ENCODE measurements around the gene ACSL1. TPM values are rescaled to one million over a fixed set of nuclear protein-coding genes. Genes with fewer than 3 reads are reported as not detected.

Gene ACSL1
- total RNA-seq, 2 donors from 2014 or later: 23.3 to 80.4 TPM

DNA sequence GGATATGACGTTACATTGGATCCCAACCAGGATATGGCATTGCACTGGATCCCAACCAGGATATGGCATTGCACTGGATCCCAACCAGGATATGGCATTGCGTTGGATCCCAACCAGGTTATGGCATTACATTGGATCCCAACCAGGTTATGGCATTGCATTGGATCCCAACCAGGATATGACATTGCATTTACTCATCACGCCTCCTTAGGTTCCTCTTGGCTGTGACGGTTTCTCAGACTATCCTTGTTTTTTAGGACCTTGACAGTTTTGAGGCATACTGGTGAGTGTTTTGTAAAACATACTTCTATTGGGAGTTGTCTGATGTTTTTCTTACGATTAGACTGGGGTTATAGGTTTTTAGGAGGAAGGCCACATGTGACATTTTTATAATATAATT, 5.4 kb upstream of the ACSL1 start:
- no peaks in the 10 kb centered on the region for H3K9me3 ChIP-seq
- no peak for TF ChIP-seq CTCF (IDR thresholded peaks at IDR 0.05)
- no peaks in the 10 kb centered on the region for H3K36me3 ChIP-seq
- no peak for DNase-seq
- intact Hi-C loops (cut with DNase I): no loop called here
- no peak overlapping the region for H3K27ac ChIP-seq
- H3K4me1 ChIP-seq: no peaks in the 10 kb centered on the region
- no peak overlapping the region for H3K9ac ChIP-seq (ENCODE audit: low read depth in 2 of 2, low read length in 2 of 2)
- H3K4me3 ChIP-seq: no peak overlapping the region
- H3K27me3 ChIP-seq: no peaks in the 10 kb centered on the region

DNA sequence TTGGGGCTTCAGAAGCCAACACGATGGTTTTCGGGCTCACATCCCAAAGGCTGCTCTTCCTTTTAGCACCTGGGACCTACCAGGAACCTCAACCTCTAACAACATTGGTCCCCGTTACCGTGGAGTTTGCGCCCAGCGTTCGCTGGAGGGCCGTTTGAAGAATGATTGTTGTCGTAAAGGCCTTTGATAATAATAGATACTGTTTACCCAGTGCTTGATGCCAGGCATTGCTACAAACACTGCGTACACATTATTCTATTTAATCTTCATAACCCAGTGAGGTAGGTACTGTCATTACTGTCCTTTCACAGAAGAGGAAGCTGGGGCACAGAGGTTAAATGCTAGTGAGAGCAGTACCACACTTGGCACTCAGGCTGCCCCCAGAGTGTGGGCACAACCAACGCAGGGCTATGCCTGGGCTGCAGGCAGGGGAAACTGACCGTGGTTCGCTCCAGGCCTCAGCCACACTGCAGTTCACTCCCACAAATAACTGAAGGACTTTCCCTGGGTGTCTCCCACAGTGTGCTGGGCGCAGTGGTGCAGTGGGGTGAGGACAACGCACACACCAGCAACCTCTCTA, 1.0 kb upstream of the ACSL1 start:
- no peaks in the 10 kb centered on the region for H3K4me1 ChIP-seq
- no peak overlapping the region for H3K27ac ChIP-seq
- H3K36me3 ChIP-seq: no peaks in the 10 kb centered on the region
- H3K27me3 ChIP-seq: no peaks in the 10 kb centered on the region
- H3K4me3 ChIP-seq: peak overlapping the region; percentile 64
- no peaks in the 10 kb centered on the region for H3K9me3 ChIP-seq
- intact Hi-C loops (cut with DNase I): no loop called here
- DNase-seq: no peak
- no peak for TF ChIP-seq CTCF (IDR thresholded peaks at IDR 0.05)
- H3K9ac ChIP-seq (ENCODE audit: low read depth in 2 of 2, low read length in 2 of 2): peak overlapping the region; percentile 58 to 70

DNA sequence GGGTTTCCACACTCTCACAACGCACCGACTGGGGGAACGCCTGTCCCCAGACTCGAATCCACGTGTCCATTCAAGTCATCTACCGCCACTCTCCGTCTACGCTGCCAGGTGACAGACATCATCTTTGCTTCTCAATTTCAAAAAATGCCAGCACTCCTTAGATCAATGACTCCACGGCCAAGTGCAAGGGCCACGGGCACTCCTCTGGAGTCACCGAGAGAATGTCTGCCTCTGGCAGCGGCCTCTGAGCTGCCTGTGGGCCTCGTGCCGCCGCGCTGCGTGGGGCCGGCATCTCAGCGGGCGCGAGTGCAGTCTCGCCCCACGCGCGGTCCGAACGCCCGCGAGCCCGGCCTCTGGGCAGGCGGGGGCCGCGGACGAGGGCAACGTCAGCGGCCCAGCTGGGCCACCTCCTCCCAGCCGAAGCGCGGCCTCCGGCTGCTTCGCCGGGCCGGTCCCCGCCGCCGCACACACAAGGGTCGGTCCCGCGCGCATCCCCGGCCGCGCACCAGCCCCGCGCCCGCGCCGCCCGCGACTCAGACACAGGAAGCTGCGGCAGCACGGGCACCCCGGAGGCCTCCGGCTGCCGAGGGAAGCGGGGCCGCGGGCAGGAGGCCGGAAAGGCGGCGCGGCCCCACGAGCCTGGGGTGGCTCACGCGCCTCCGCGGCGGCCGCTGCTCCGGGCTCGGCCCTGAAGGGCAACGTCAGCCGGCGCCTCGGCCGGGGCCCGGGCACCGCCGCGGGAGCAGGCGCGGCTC, 450 bp downstream of the ACSL1 start:
- H3K27me3 ChIP-seq: no peaks in the 10 kb centered on the region
- no peaks in the 10 kb centered on the region for H3K36me3 ChIP-seq
- H3K9ac ChIP-seq (ENCODE audit: low read depth in 2 of 2, low read length in 2 of 2): peak overlapping the region; percentile 55 to 87
- no peak for TF ChIP-seq CTCF (IDR thresholded peaks at IDR 0.05)
- no peaks in the 10 kb centered on the region for H3K4me1 ChIP-seq
- no peaks in the 10 kb centered on the region for H3K9me3 ChIP-seq
- H3K4me3 ChIP-seq: peak overlapping the region; percentile 64
- intact Hi-C loops (cut with DNase I): no loop called here
- DNase-seq: no peak
- no peak overlapping the region for H3K27ac ChIP-seq

GRCh38 chr4:184824776-184825084, 1.0 kb downstream of the ACSL1 start:
- Histone ChIP-seq H3K36me3 (no peaks in the 10 kb centered on the region), H3K27ac (no peak overlapping the region), H3K4me1 (no peaks in the 10 kb centered on the region), H3K4me3 (peak overlapping the region; percentile 64), H3K9ac (ENCODE audit: low read depth in 2 of 2, low read length in 2 of 2) (peak overlapping the region in 1 of 2 donors; percentile 55), H3K27me3 (no peaks in the 10 kb centered on the region), H3K9me3 (no peaks in the 10 kb centered on the region)
- no peak for TF ChIP-seq CTCF (IDR thresholded peaks at IDR 0.05)
- intact Hi-C loops (cut with DNase I): no loop called here
- DNase-seq: no peak

GRCh38 chr4:184824081-184824775, 1.5 kb downstream of the ACSL1 start:
- Histone ChIP-seq H3K27ac (no peak overlapping the region), H3K36me3 (no peaks in the 10 kb centered on the region), H3K4me1 (no peaks in the 10 kb centered on the region), H3K27me3 (no peaks in the 10 kb centered on the region), H3K9ac (ENCODE audit: low read depth in 2 of 2, low read length in 2 of 2) (no peak overlapping the region), H3K9me3 (no peaks in the 10 kb centered on the region), H3K4me3 (no peak overlapping the region)
- intact Hi-C loops (cut with DNase I): no loop called here
- TF ChIP-seq CTCF (IDR thresholded peaks at IDR 0.05): no peak
- DNase-seq: no peak
